ENCODE results near the gene SORCS2. TPM values are rescaled to one million over a fixed set of nuclear protein-coding genes. Genes with fewer than 3 reads are reported as not detected.

SORCS2 gene
- total RNA-seq, 1 donor from 2014 or later = 13.8 TPM

- FAIRE-seq = no peak
- Histone ChIP-seq H3K4me1 (ENCODE audit: insufficient read depth, low read length) (peaks cover 29% of the 10 kb centered on the region), H4K20me1 (ENCODE audit: insufficient read depth, low read length) (peaks cover 36% of the 10 kb centered on the region), H3K9me3 (ENCODE audit: insufficient read depth, low read depth, low read length) (no peaks in the 10 kb centered on the region), H3K79me2 (ENCODE audit: insufficient read depth, low read length) (no peaks in the 10 kb centered on the region), H3K9ac (ENCODE audit: low read length) (peak overlapping the region; percentile 12), H3K4me3 (ENCODE audit: insufficient read depth, low read depth, low read length) (no peak overlapping the region), H3K27ac (ENCODE audit: low read depth, low read length) (peak overlapping the region; percentile 25), H3K27me3 (ENCODE audit: insufficient read depth, low read length) (peaks cover 3% of the 10 kb centered on the region), H3K36me3 (ENCODE audit: insufficient read depth, low read length) (no peaks in the 10 kb centered on the region), H2AFZ (ENCODE audit: low read depth, low read length) (no peak overlapping the region), H3K4me2 (ENCODE audit: low read length) (peak overlapping the region; percentile 54)
- Mint-ChIP-seq H3K36me3 (ENCODE audit: low read depth, unreplicated experiment) (peaks cover 3% of the 10 kb centered on the region), H3K9me3 (ENCODE audit: unreplicated experiment) (peaks cover 2% of the 10 kb centered on the region), H3K4me1 (ENCODE audit: low read depth, unreplicated experiment) (peaks cover 53% of the 10 kb centered on the region), H3K27me3 (ENCODE audit: low read depth, unreplicated experiment) (peaks cover 12% of the 10 kb centered on the region), H3K4me3 (ENCODE audit: unreplicated experiment) (no peak overlapping the region), H3K27ac (ENCODE audit: unreplicated experiment) (peak overlapping the region; percentile 59)
- DNase-seq (ENCODE audit: low read depth) = peak; percentile 86
- TF ChIP-seq EZH2 (IDR thresholded peaks at IDR 0.05; ENCODE audit: insufficient read depth, low read length) (no peak), CTCF (IDR thresholded peaks at IDR 0.05; ENCODE audit: insufficient read depth, low read depth, low read length) (peak; percentile 16)
These were observed 200.4 kb downstream of the SORCS2 start for GRCh38 chr4:7392438-7393421.

GRCh38 chr4:7393601-7394575 is 201.6 kb downstream of the SORCS2 start:
- H3K4me2 ChIP-seq (ENCODE audit: low read length) = peak overlapping the region; percentile 54
- H3K27me3 ChIP-seq (ENCODE audit: insufficient read depth, low read length) = peaks cover 3% of the 10 kb centered on the region
- H3K4me1 ChIP-seq (ENCODE audit: insufficient read depth, low read length) = peaks cover 36% of the 10 kb centered on the region
- Mint-ChIP-seq H3K9me3 (ENCODE audit: unreplicated experiment) (peaks cover 2% of the 10 kb centered on the region), H3K27ac (ENCODE audit: unreplicated experiment) (peak overlapping the region; percentile 59), H3K4me3 (ENCODE audit: unreplicated experiment) (no peak overlapping the region), H3K4me1 (ENCODE audit: low read depth, unreplicated experiment) (peaks cover 63% of the 10 kb centered on the region), H3K27me3 (ENCODE audit: low read depth, unreplicated experiment) (peaks cover 12% of the 10 kb centered on the region), H3K36me3 (ENCODE audit: low read depth, unreplicated experiment) (peaks cover 3% of the 10 kb centered on the region)
- TF ChIP-seq EZH2 (IDR thresholded peaks at IDR 0.05; ENCODE audit: insufficient read depth, low read length) = no peak
- no peaks in the 10 kb centered on the region for H3K9me3 ChIP-seq (ENCODE audit: insufficient read depth, low read depth, low read length)
- H3K79me2 ChIP-seq (ENCODE audit: insufficient read depth, low read length) = no peaks in the 10 kb centered on the region
- no peak for DNase-seq (ENCODE audit: low read depth)
- H2AFZ ChIP-seq (ENCODE audit: low read depth, low read length) = no peak overlapping the region
- FAIRE-seq = no peak
- peak overlapping the region; percentile 25 for H3K27ac ChIP-seq (ENCODE audit: low read depth, low read length)
- no peak overlapping the region for H3K4me3 ChIP-seq (ENCODE audit: insufficient read depth, low read depth, low read length)
- H4K20me1 ChIP-seq (ENCODE audit: insufficient read depth, low read length) = peaks cover 30% of the 10 kb centered on the region
- H3K9ac ChIP-seq (ENCODE audit: low read length) = peak overlapping the region; percentile 12
- H3K36me3 ChIP-seq (ENCODE audit: insufficient read depth, low read length) = no peaks in the 10 kb centered on the region

Data from astrocyte (in vitro differentiated cells and primary cell).